Stimulated activated naive CD8-positive, alpha-beta T cell treated with anti-CD3 and anti-CD28 coated beads, Interleukin-15, Interleukin-2, amounts not matched to agents 100 ng/mL and 50 ng/mL, for 24 hours (primary cell): ENCODE measurements around the gene TRPV3.

Experiments used
- H3K27ac Mint-ChIP-seq: one replicate; pipeline ENCODE4 v1.8.0; 2021; ENCODE audit warnings: mild to moderate bottlenecking, mixed read lengths
- H3K27me3 Mint-ChIP-seq: one replicate; pipeline ENCODE4 v1.8.0; 2021; ENCODE audit warnings: mixed read lengths
- H3K36me3 Mint-ChIP-seq: one replicate; pipeline ENCODE4 v1.8.0; 2021; ENCODE audit warnings: low read depth, mixed read lengths
- H3K4me1 Mint-ChIP-seq: one replicate; pipeline ENCODE4 v1.8.0; 2021; ENCODE audit warnings: low read depth, mixed read lengths
- H3K4me3 Mint-ChIP-seq: one replicate; pipeline ENCODE4 v1.8.0; 2021; ENCODE audit warnings: mild to moderate bottlenecking, mixed read lengths
- H3K9me3 Mint-ChIP-seq: one replicate; pipeline ENCODE4 v1.8.0; 2021; ENCODE audit warnings: mixed read lengths

The TRPV3 gene

GRCh38 chr17:3558603-3559269 lies 1.1 kb upstream of the TRPV3 start:
- Mint-ChIP-seq H3K4me3 (peak overlapping the region; percentile 13), H3K27ac (peak overlapping the region; percentile 12), H3K4me1 (peaks cover 19% of the 10 kb centered on the region), H3K36me3 (no peaks in the 10 kb centered on the region), H3K27me3 (no peaks in the 10 kb centered on the region), H3K9me3 (no peaks in the 10 kb centered on the region)

- H3K36me3 Mint-ChIP-seq: no peaks in the 10 kb centered on the region
- H3K27me3 Mint-ChIP-seq: no peaks in the 10 kb centered on the region
- peaks cover 19% of the 10 kb centered on the region for H3K4me1 Mint-ChIP-seq
- H3K27ac Mint-ChIP-seq: no peak overlapping the region
- H3K4me3 Mint-ChIP-seq: no peak overlapping the region
- H3K9me3 Mint-ChIP-seq: no peaks in the 10 kb centered on the region
Observed at GRCh38 chr17:3556916-3557767, 470 bp downstream of the TRPV3 start.

GRCh38 chr17:3556239-3556915 lies 1.2 kb downstream of the TRPV3 start:
- H3K27ac Mint-ChIP-seq: no peak overlapping the region
- no peaks in the 10 kb centered on the region for H3K9me3 Mint-ChIP-seq
- peaks cover 19% of the 10 kb centered on the region for H3K4me1 Mint-ChIP-seq
- H3K27me3 Mint-ChIP-seq: no peaks in the 10 kb centered on the region
- H3K4me3 Mint-ChIP-seq: no peak overlapping the region
- no peaks in the 10 kb centered on the region for H3K36me3 Mint-ChIP-seq

GRCh38 chr17:3555189-3555796 lies 2.3 kb downstream of the TRPV3 start:
- H3K9me3 Mint-ChIP-seq: no peaks in the 10 kb centered on the region
- H3K27me3 Mint-ChIP-seq: no peaks in the 10 kb centered on the region
- no peak overlapping the region for H3K27ac Mint-ChIP-seq
- H3K4me3 Mint-ChIP-seq: no peak overlapping the region
- peaks cover 19% of the 10 kb centered on the region for H3K4me1 Mint-ChIP-seq
- H3K36me3 Mint-ChIP-seq: no peaks in the 10 kb centered on the region

- Mint-ChIP-seq H3K9me3 (peaks cover 2% of the 10 kb centered on the region), H3K4me1 (peaks cover 19% of the 10 kb centered on the region), H3K36me3 (no peaks in the 10 kb centered on the region), H3K4me3 (no peak overlapping the region), H3K27me3 (peaks cover 2% of the 10 kb centered on the region), H3K27ac (no peak overlapping the region)
Observed at GRCh38 chr17:3554440-3554839, 3.2 kb downstream of the TRPV3 start.

GRCh38 chr17:3553419-3554401 lies 3.9 kb downstream of the TRPV3 start:
- H3K27me3 Mint-ChIP-seq: peaks cover 4% of the 10 kb centered on the region
- H3K9me3 Mint-ChIP-seq: peaks cover 5% of the 10 kb centered on the region
- H3K36me3 Mint-ChIP-seq: no peaks in the 10 kb centered on the region
- no peak overlapping the region for H3K4me3 Mint-ChIP-seq
- H3K27ac Mint-ChIP-seq: no peak overlapping the region
- peaks cover 15% of the 10 kb centered on the region for H3K4me1 Mint-ChIP-seq

GRCh38 chr17:3552916-3553315 lies 4.7 kb downstream of the TRPV3 start:
- H3K4me1 Mint-ChIP-seq: peaks cover 8% of the 10 kb centered on the region
- H3K36me3 Mint-ChIP-seq: no peaks in the 10 kb centered on the region
- no peak overlapping the region for H3K4me3 Mint-ChIP-seq
- no peak overlapping the region for H3K27ac Mint-ChIP-seq
- peaks cover 4% of the 10 kb centered on the region for H3K27me3 Mint-ChIP-seq
- H3K9me3 Mint-ChIP-seq: peaks cover 5% of the 10 kb centered on the region

- Mint-ChIP-seq H3K36me3 (no peaks in the 10 kb centered on the region), H3K4me3 (no peak overlapping the region), H3K9me3 (peaks cover 5% of the 10 kb centered on the region), H3K27ac (no peak overlapping the region), H3K27me3 (peaks cover 4% of the 10 kb centered on the region), H3K4me1 (no peaks in the 10 kb centered on the region)
Observed at GRCh38 chr17:3551189-3551588, 6.4 kb downstream of the TRPV3 start.

- H3K27ac Mint-ChIP-seq: no peak overlapping the region
- H3K9me3 Mint-ChIP-seq: peaks cover 5% of the 10 kb centered on the region
- H3K27me3 Mint-ChIP-seq: peaks cover 4% of the 10 kb centered on the region
- H3K4me1 Mint-ChIP-seq: no peaks in the 10 kb centered on the region
- H3K4me3 Mint-ChIP-seq: no peak overlapping the region
- H3K36me3 Mint-ChIP-seq: no peaks in the 10 kb centered on the region
Observed at GRCh38 chr17:3549610-3550162, 7.9 kb downstream of the TRPV3 start.

GRCh38 chr17:3547628-3548027 lies 10.0 kb downstream of the TRPV3 start:
- H3K4me3 Mint-ChIP-seq: no peak overlapping the region
- H3K27me3 Mint-ChIP-seq: peaks cover 7% of the 10 kb centered on the region
- no peaks in the 10 kb centered on the region for H3K4me1 Mint-ChIP-seq
- H3K27ac Mint-ChIP-seq: no peak overlapping the region
- H3K36me3 Mint-ChIP-seq: no peaks in the 10 kb centered on the region
- peaks cover 5% of the 10 kb centered on the region for H3K9me3 Mint-ChIP-seq

- Mint-ChIP-seq H3K4me3 (no peak overlapping the region), H3K36me3 (no peaks in the 10 kb centered on the region)
Observed at GRCh38 chr17:3546997-3547396, 10.6 kb downstream of the TRPV3 start.

GRCh38 chr17:3546521-3546920 lies 11.1 kb downstream of the TRPV3 start:
- Mint-ChIP-seq H3K4me1 (no peaks in the 10 kb centered on the region), H3K27ac (no peak overlapping the region), H3K27me3 (peaks cover 7% of the 10 kb centered on the region)

More at GRCh38 chr17:3546997-3547396, 10.6 kb downstream of the TRPV3 start:
- H3K27ac Mint-ChIP-seq: no peak overlapping the region
- no peaks in the 10 kb centered on the region for H3K4me1 Mint-ChIP-seq
- peaks cover 7% of the 10 kb centered on the region for H3K27me3 Mint-ChIP-seq
- peaks cover 5% of the 10 kb centered on the region for H3K9me3 Mint-ChIP-seq

GRCh38 chr17:3545151-3545550 lies 12.5 kb downstream of the TRPV3 start:
- no peak overlapping the region for H3K4me3 Mint-ChIP-seq
- peaks cover 5% of the 10 kb centered on the region for H3K9me3 Mint-ChIP-seq
- peaks cover 7% of the 10 kb centered on the region for H3K27me3 Mint-ChIP-seq
- H3K36me3 Mint-ChIP-seq: no peaks in the 10 kb centered on the region
- H3K4me1 Mint-ChIP-seq: no peaks in the 10 kb centered on the region
- peak overlapping the region; percentile 7 for H3K27ac Mint-ChIP-seq

More at GRCh38 chr17:3546521-3546920, 11.1 kb downstream of the TRPV3 start:
- Mint-ChIP-seq H3K9me3 (peaks cover 5% of the 10 kb centered on the region), H3K4me3 (no peak overlapping the region), H3K36me3 (no peaks in the 10 kb centered on the region)
